ENCODE results near the gene ERVH48-1.
"Not testable (repeated sequence)": the region's sequence is repeated elsewhere in the genome, so short reads cannot be mapped to it uniquely, and the experiment has no call there.

- TF ChIP-seq, protein P1, sequence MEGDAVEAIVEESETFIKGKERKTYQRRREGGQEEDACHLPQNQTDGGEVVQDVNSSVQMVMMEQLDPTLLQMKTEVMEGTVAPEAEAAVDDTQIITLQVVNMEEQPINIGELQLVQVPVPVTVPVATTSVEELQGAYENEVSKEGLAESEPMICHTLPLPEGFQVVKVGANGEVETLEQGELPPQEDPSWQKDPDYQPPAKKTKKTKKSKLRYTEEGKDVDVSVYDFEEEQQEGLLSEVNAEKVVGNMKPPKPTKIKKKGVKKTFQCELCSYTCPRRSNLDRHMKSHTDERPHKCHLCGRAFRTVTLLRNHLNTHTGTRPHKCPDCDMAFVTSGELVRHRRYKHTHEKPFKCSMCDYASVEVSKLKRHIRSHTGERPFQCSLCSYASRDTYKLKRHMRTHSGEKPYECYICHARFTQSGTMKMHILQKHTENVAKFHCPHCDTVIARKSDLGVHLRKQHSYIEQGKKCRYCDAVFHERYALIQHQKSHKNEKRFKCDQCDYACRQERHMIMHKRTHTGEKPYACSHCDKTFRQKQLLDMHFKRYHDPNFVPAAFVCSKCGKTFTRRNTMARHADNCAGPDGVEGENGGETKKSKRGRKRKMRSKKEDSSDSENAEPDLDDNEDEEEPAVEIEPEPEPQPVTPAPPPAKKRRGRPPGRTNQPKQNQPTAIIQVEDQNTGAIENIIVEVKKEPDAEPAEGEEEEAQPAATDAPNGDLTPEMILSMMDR (IDR thresholded peaks at IDR 0.05; ENCODE audit: low read length) = not testable (repeated sequence)
- TF ChIP-seq EZH2 (optimal IDR thresholded peaks at IDR 0.05; ENCODE audit: low read depth, low read length) = not testable (repeated sequence)
These were observed 25.8 kb upstream of the ERVH48-1 start for GRCh38 chr21:42951193-42951592.

All from MM.1S (cell line).